MM.1S (cell line): ENCODE measurements around the gene IQCK.

Experiments used
- DNase-seq: peaks from one replicate; pipeline ENCODE4 v3.0.0-alpha.2; 2015
- H2AFZ ChIP-seq: fragments of 300-600 bp; sonication (generic); 2 replicates; pipeline ENCODE4 v1.6.0; 2016; ENCODE audit warnings: antibody characterized with exemption, low read length
- H3F3A ChIP-seq: fragments of 300-600 bp; sonication (generic); 2 replicates; pipeline ENCODE4 v1.6.1; 2016; ENCODE audit warnings: mild to moderate bottlenecking, antibody characterized with exemption, low read length, moderate library complexity, mixed read lengths; ENCODE audit not compliant: insufficient read depth
- H3K27ac ChIP-seq: fragments of 300-600 bp; sonication (generic); 2 replicates; pipeline ENCODE4 v1.5.1; 2016; ENCODE audit warnings: mild to moderate bottlenecking, low read length
- H3K27me3 ChIP-seq: fragments of 300-600 bp; sonication (generic); replicated peaks from 2 replicates; pipeline ENCODE4 v1.6.0; 2016; ENCODE audit warnings: low read length; ENCODE audit not compliant: insufficient read depth
- H3K36me3 ChIP-seq: fragments of 300-600 bp; sonication (generic); replicated peaks from 2 replicates; pipeline ENCODE4 v1.6.1; 2016; ENCODE audit warnings: mild to moderate bottlenecking, low read length, mixed read lengths; ENCODE audit not compliant: insufficient read depth
- H3K4me1 ChIP-seq: fragments of 300-600 bp; sonication (generic); 2 replicates; pipeline ENCODE4 v1.6.1; 2016; ENCODE audit warnings: low read length, mixed read lengths
- H3K4me2 ChIP-seq: fragments of 300-600 bp; sonication (generic); 2 replicates; pipeline ENCODE4 v1.6.0; 2016; ENCODE audit warnings: low read depth, low read length
- H3K4me3 ChIP-seq: fragments of 300-600 bp; sonication (generic); 2 replicates; pipeline ENCODE4 v1.5.1; 2016; ENCODE audit warnings: low read length, mixed read lengths
- H3K79me2 ChIP-seq: fragments of 300-600 bp; sonication (generic); 2 replicates; pipeline ENCODE4 v1.6.1; 2016; ENCODE audit warnings: mixed run types, low read length, mixed read lengths
- H3K9ac ChIP-seq: fragments of 300-600 bp; sonication (generic); 2 replicates; pipeline ENCODE4 v1.6.1; 2016; ENCODE audit warnings: low read length, mixed read lengths
- H3K9me2 ChIP-seq: fragments of 300-600 bp; sonication (generic); replicated peaks from 2 replicates; pipeline ENCODE4 v1.6.1; 2016; ENCODE audit warnings: mild to moderate bottlenecking, low read length, mixed read lengths; ENCODE audit not compliant: insufficient read depth
- H3K9me3 ChIP-seq: fragments of 300-600 bp; sonication (generic); replicated peaks from 2 replicates; pipeline ENCODE4 v1.6.1; 2016; ENCODE audit warnings: mild to moderate bottlenecking, low read length, mixed read lengths; ENCODE audit not compliant: insufficient read depth
- H4K20me1 ChIP-seq: fragments of 300-600 bp; sonication (generic); 2 replicates; pipeline ENCODE4 v1.6.1; 2016; ENCODE audit warnings: mild to moderate bottlenecking, low read length, moderate library complexity, mixed read lengths; ENCODE audit not compliant: insufficient read depth
- EZH2 ChIP-seq: fragments of 300-600 bp; sonication (generic); optimal IDR thresholded peaks from 2 replicates; pipeline ENCODE3; 2017; ENCODE audit warnings: low read depth, mild to moderate bottlenecking, antibody characterized with exemption, low read length, mixed read lengths
- EZH2phosphoT487 ChIP-seq: fragments of 300-600 bp; sonication (generic); IDR thresholded peaks from 2 replicates; pipeline ENCODE4 v1.6.1; 2018; ENCODE audit warnings: antibody characterized with exemption, low read length
- TF ChIP-seq, protein P1 (sequence below): fragments of 300-600 bp; sonication (generic); IDR thresholded peaks from 2 replicates; pipeline ENCODE4 v1.5.1; 2016; ENCODE audit warnings: antibody characterized with exemption, low read length, mixed read lengths

IQCK gene

DNA sequence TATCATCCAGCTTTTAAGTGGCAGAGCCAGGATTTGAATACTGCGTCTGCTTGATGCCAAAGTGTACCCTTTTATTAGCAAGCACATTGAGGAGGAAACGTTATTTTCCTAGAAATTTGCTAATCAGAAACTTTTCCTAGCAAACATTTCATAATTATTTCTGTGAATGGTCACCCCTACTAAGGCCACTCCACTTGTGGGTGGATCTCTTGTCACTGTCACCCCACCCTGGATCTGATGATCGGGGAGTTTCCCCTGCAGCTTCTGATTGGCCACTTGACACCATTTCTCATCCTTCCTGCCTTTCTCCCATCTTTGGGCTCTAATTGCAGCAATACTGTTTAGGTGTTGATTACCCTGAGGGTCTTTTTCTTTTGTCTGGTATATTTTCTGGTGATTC is 130.7 kb downstream of the IQCK start:
- Histone ChIP-seq H3K4me1 (no peaks in the 10 kb centered on the region), H3K27me3 (no peaks in the 10 kb centered on the region), H3K36me3 (no peaks in the 10 kb centered on the region), H4K20me1 (no peaks in the 10 kb centered on the region), H3K9me2 (no peaks in the 10 kb centered on the region), H3K9ac (no peak overlapping the region), H3F3A (no peaks in the 10 kb centered on the region), H3K27ac (no peak overlapping the region), H2AFZ (no peak overlapping the region), H3K9me3 (no peaks in the 10 kb centered on the region), H3K4me2 (no peak overlapping the region), H3K79me2 (no peaks in the 10 kb centered on the region), H3K4me3 (no peak overlapping the region)
- DNase-seq = no peak
- TF ChIP-seq EZH2 (no peak), EZH2phosphoT487 (no peak)
- TF ChIP-seq, protein P1, sequence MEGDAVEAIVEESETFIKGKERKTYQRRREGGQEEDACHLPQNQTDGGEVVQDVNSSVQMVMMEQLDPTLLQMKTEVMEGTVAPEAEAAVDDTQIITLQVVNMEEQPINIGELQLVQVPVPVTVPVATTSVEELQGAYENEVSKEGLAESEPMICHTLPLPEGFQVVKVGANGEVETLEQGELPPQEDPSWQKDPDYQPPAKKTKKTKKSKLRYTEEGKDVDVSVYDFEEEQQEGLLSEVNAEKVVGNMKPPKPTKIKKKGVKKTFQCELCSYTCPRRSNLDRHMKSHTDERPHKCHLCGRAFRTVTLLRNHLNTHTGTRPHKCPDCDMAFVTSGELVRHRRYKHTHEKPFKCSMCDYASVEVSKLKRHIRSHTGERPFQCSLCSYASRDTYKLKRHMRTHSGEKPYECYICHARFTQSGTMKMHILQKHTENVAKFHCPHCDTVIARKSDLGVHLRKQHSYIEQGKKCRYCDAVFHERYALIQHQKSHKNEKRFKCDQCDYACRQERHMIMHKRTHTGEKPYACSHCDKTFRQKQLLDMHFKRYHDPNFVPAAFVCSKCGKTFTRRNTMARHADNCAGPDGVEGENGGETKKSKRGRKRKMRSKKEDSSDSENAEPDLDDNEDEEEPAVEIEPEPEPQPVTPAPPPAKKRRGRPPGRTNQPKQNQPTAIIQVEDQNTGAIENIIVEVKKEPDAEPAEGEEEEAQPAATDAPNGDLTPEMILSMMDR = no peak

DNA sequence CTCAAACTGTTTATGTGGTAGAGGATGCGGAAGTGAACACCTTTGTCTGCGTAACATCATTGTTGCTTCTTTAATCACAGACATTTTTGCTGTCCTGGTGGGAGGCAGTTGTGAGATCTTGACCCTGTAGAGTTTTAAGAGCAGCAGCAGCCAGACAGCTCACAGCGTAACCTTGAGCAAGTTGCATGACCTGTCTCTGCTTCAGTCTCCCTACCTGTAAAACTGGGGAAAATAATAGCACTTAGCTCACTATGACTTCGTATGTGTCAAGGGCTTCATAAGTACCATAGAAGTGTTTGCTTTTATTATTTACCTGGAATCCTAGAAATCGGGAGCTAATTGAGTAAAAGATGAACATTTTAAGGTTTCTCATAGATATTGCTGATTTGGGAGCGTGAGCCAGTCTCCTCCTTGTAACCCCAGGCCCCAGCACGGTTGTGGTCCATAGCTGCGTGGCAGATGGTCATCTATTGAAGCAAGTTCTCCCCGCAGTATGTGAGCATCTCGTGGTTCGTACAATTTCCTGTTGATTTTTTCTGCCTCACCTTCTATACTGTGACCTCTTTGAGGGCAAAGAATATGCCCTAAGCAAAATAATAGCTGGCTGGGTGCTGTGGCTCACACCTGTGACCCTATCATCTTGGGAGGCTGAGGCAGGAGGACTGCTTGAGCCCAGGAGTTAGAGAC is 132.2 kb downstream of the IQCK start:
- no peak overlapping the region for H3K4me2 ChIP-seq
- H3K9me3 ChIP-seq = no peaks in the 10 kb centered on the region
- no peak overlapping the region for H2AFZ ChIP-seq
- TF ChIP-seq EZH2phosphoT487 (no peak), EZH2 (no peak)
- TF ChIP-seq, protein P1 = no peak
- no peak for DNase-seq
- H3K4me3 ChIP-seq = no peak overlapping the region
- no peaks in the 10 kb centered on the region for H3K27me3 ChIP-seq
- no peaks in the 10 kb centered on the region for H3F3A ChIP-seq
- H3K4me1 ChIP-seq = no peaks in the 10 kb centered on the region
- no peaks in the 10 kb centered on the region for H3K79me2 ChIP-seq
- no peak overlapping the region for H3K27ac ChIP-seq
- no peak overlapping the region for H3K9ac ChIP-seq
- no peaks in the 10 kb centered on the region for H4K20me1 ChIP-seq
- no peaks in the 10 kb centered on the region for H3K9me2 ChIP-seq
- H3K36me3 ChIP-seq = no peaks in the 10 kb centered on the region

DNA sequence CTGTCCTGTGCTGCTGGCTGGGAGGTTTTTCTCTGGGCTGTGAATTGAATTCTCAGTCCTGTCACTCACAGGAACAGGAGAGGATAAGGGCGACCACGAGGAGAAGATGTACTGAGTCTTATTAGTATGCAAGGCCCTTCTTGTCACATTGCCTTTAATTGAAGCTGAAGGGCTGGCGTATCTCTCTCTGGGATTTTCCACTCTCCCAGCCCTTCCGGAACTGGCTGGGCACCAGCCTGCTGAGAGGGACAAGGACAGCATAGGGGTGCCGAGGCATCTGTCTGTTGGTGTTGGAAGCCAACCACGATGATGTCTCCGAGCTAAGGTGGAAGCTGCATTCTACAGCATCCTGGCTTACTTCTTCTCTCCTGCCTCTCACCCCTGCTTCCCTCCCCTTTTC is 133.4 kb downstream of the IQCK start:
- Histone ChIP-seq H3K79me2 (no peaks in the 10 kb centered on the region), H3K4me2 (no peak overlapping the region), H3K9ac (no peak overlapping the region), H3K27ac (no peak overlapping the region), H3K4me1 (no peaks in the 10 kb centered on the region), H3F3A (no peaks in the 10 kb centered on the region), H2AFZ (no peak overlapping the region), H3K4me3 (no peak overlapping the region), H3K9me2 (no peaks in the 10 kb centered on the region), H3K9me3 (no peaks in the 10 kb centered on the region), H3K36me3 (no peaks in the 10 kb centered on the region), H4K20me1 (no peaks in the 10 kb centered on the region), H3K27me3 (no peaks in the 10 kb centered on the region)
- DNase-seq = no peak
- TF ChIP-seq, protein P1 = no peak
- TF ChIP-seq EZH2phosphoT487 (no peak), EZH2 (no peak)
